Cerebellar nuclear complex (tissue), 1 donor: ENCODE measurements around the gene RDX.

Experiments used
- DNase-seq, 2 experiments: peaks; one replicate each; lab custom pipeline; 2025; lab: John Stamatoyannopoulos, UW

RDX gene

DNA sequence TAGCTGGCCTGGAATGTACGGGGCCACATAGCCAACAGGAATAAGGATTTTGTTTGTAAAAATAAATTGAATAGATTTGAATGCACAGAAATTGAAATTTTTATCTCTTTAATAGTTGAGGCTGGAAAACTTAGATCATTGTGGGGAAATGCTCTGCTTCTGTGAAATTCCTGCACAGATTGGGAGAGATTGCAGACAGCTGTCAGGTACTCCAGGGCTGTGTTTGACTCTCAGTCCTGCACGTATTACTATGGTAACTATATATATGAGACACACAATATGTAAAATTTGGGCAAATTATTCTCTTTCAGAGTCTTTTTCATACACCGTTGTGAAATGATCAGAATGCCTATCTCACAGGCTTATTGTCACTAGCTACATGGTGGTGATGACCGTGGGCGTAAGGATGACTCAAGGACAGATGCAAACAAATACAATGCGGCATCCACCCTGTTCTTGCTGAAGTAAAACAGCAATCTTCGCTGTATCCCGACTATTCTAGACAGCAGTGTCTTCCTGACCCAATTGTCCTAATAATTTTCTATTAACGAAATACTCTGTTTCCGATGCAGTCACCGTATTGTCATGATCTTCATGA, 123.8 kb downstream of the RDX start:
- DNase-seq: no peak

DNA sequence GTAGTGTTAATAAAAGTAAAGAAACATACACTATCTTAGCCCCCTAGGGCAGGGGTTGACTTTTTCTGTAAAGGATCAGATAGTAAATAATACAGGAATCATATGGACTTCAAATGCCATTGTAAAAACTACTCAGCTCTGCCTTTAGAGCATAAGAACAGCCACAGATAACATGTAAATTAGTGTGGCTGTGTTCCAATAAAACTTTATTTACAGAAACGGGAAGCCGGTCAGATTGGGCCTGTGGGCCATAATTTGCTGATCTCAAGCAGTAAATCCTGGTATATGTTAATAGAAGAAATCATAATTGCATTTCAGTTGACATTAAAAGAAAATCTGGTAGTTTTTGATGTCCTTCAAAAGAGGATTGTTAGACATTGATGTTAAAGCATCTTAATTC, 126.7 kb downstream of the RDX start:
- DNase-seq: no peak

GRCh38 chr11:110168033-110168803, 128.2 kb downstream of the RDX start:
- DNase-seq: no peak

DNA sequence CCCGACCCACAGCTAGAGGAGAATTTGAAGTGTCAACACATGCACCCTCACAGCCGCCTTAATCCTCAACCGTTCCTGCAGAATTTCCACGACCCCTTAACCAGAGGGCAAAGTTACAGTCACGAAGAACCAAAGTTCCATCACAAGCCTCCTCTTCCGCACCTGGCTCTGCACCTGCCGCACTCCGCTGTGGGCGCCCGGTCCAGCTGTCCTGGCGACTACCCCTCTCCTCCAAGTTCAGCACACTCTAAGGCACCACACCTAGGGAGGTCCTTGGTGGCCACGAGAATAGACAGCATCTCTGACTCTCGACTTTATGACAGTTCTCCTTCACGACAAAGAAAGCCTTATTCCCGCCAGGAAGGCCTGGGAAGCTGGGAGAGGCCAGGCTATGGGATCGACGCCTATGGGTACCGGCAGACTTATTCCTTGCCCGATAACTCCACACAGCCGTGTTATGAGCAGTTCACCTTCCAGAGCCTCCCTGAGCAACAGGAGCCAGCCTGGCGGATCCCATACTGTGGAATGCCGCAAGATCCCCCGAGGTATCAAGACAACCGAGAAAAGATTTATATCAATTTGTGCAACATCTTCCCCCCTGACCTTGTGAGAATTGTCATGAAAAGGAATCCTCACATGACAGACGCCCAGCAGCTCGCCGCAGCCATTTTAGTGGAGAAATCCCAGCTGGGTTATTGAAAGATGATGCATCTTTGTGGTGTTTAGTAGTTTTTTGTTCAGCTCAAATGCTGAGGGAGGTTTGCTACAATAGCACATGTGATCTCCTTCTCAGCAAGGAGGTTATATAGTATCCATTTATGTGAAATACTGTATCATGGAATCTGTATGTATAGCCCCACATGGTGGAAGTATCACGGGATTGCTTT, 131.1 kb downstream of the RDX start:
- DNase-seq: no peak

- no peak for DNase-seq
Measured at GRCh38 chr11:110162216-110162615, 134.2 kb downstream of the RDX start.

GRCh38 chr11:110161061-110161460, 135.4 kb downstream of the RDX start:
- no peak for DNase-seq

DNA sequence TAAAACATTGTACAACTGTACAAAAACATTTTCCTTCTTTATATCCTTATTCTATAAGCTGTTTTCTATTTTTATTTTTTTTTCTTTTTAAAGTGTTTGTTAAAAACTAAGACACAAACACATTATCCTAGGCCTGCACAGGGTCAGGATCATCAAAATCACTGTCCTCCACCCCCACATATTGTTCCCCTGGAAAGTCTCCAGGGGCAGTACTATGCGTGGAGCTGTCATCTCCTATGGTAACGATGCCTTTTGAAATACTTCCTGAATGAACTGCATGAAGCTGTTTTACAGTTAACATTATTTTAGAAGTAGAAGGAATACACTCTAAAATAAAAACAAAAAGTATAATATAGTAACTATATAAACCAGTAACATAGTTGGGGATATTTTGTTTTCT, 136.0 kb downstream of the RDX start:
- DNase-seq: no peak

- DNase-seq: no peak
Measured at GRCh38 chr11:110160016-110160415, 136.4 kb downstream of the RDX start.

- no peak for DNase-seq
Measured at GRCh38 chr11:110159476-110159875, 136.9 kb downstream of the RDX start.

- DNase-seq: no peak
Measured at GRCh38 chr11:110158317-110159200, 137.9 kb downstream of the RDX start.

DNA sequence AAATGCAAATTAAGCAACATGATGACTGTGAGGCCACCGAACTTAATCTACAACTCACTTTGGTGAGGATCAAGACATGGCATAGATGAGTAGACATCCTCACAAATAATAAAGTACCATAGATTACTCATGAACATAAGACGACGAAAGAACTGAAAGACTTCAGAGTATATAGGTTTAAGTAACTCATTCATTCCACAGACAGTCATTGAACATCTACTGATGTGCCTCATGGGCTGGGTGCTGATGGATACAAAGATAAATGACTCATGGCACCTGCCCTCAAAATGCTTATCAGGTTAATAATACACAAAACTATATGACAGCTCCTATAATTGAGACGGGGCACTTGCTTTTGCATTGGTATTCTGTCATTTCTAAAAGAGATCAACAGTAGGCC, 139.9 kb downstream of the RDX start:
- no peak for DNase-seq

DNA sequence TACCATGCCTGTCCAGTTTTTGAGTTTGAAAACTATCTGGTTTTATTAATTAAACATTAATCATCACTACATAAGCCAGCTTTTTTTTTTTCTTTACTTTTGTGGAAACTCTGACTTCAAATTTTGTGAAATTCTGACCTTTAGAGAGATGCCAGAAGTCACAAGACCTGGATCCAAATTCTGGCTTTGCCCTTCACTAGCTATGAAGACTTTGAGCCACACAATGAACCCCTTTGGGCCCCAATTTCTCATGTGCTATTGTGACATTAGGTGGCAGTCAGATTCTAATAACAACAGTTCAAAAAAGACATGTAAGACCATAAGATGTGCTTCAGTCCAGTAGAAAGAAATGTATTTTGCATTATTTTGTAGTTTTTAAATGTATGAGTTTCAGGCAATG, 142.9 kb downstream of the RDX start:
- no peak for DNase-seq

GRCh38 chr11:110152199-110152598, 144.2 kb downstream of the RDX start:
- no peak for DNase-seq

GRCh38 chr11:110148775-110149744, 147.4 kb downstream of the RDX start:
- DNase-seq: no peak

DNA sequence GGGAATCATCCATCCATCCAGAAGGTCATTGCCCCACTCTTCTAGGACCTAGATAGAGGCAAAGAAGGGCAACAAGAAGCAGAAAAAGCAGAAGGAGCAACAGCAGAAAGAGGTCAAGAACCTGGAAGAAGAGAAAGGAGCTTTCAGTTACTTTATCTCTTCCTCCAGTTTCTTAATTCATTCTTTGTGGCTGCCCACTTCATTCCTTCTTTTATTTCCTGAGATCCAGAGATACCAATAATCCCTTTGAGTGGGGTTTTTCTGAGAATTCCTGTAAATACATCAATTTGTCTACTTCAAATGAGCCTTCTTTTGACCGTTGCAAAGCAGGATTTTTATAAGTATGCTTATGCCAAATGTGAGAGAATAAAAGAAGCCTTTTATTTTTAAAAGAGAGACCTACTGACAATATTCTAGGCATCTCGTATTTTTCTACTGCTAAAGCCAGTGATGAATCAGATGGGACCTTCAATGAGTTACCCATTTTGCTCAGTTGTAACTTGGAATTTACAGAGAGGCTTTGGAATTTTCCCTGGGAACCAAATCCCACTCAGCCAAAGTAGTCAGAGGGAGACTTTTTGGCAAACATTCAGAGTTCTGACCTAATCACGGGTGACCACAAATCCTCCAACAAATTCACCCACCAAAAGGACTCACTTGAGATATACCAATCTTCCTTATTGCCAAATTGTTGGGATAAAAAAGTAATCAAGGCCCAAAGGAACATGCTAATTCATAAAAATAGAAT, 148.3 kb downstream of the RDX start:
- DNase-seq: no peak

GRCh38 chr11:110141812-110142211, 154.6 kb downstream of the RDX start:
- no peak for DNase-seq

DNA sequence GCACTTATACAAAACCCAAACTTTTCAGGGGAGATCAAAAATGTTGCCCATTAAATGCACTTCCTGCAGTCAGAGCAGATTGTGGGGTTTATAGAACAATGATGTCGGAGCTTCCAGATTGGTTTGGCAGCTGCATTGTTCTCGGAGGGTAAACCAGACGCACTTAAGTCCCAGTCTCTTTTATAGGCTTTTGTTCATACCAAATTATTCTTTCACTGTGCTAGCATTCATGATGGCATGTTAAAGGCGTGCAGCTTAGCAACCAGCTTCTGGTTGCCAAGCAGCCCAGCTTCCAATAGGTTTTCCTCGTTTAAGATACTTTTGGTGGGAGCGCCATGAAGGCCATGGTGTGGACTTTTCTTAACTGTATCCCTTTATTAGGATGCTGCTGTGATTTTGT, 162.3 kb downstream of the RDX start:
- DNase-seq: no peak

DNA sequence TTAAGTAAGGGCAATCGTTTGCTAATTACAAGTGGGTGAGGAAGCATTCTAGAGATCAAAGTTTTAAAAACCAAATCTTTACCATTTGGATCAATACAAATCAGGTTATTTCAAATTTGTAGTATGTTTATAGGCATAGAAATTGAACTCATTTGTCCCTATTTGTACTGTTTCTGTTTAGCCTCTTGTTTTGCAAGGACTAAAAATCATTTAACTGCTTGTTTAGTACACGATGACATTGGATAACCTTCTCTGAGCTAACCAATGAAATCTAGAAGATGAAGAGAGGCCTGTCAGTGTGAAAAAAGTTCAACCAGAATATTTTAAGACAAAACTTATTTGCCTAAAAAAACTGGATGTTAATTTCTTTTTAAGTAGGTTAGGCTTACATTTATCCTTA, 163.3 kb downstream of the RDX start:
- no peak for DNase-seq

DNA sequence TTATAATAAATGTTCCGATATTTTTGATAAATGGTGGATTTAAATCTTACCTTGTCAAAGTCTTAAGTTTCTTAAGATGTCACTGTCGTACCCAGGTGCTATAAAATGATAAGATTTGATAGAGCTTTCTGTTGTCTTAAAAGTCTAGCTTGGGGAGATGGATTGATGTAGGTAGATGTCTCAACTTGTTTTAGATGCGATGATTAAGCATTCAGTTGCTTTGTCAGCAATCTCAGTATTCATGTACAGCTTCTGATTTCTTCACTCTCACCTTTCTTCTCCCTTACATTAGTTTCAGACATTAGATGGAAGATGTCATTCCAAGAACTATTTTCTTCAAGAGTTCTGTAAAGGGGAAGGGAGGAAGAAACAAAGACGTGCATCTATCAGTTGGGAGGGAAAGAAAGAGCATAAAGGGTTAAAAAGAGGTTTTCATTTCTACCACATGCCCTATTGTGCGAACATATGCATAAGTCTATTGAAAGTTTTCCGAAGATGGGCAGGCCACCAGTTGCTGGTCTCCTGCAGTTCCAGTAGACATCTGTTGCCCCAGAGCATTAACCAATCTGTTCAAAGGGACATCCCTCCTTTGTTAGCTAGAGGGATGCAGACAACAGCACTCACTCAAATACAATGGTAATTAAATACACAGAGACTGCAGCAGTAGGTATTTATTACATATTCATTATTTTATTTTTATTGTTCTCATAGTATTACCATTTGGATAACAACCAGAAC, 164.9 kb downstream of the RDX start:
- no peak for DNase-seq
